T-helper 2 cell treated with Interferon-gamma antibody and Interleukin-4, amounts not matched to agents 5 μg/mL and 100 μg/mL, for 36 hours (primary cell): ENCODE results near the gene LIX1.

Source experiments
- DNase-seq: peaks from one replicate; pipeline ENCODE4 v3.0.0; 2021; ENCODE audit warnings: low spot score
- H3K27ac Mint-ChIP-seq: one replicate; pipeline ENCODE4 v1.8.0; 2021; ENCODE audit warnings: mild to moderate bottlenecking, mixed read lengths
- H3K27me3 Mint-ChIP-seq: one replicate; pipeline ENCODE4 v1.8.0; 2021; ENCODE audit warnings: low read depth, mixed read lengths
- H3K36me3 Mint-ChIP-seq: one replicate; pipeline ENCODE4 v1.8.0; 2021; ENCODE audit warnings: low read depth, mixed read lengths
- H3K4me1 Mint-ChIP-seq: one replicate; pipeline ENCODE4 v1.8.0; 2021; ENCODE audit warnings: low read depth, mixed read lengths
- H3K4me3 Mint-ChIP-seq: one replicate; pipeline ENCODE4 v1.8.0; 2022; ENCODE audit warnings: mild to moderate bottlenecking, moderate library complexity, mixed read lengths
- H3K9me3 Mint-ChIP-seq: one replicate; pipeline ENCODE4 v1.8.0; 2021; ENCODE audit warnings: mixed read lengths

LIX1 gene

GRCh38 chr5:97133101-97133500 lies 9.3 kb downstream of the LIX1 start:
- no peak for DNase-seq
- Mint-ChIP-seq H3K4me1 (peaks cover 25% of the 10 kb centered on the region), H3K4me3 (no peak overlapping the region), H3K27me3 (peaks cover 14% of the 10 kb centered on the region), H3K9me3 (no peaks in the 10 kb centered on the region), H3K27ac (no peak overlapping the region), H3K36me3 (no peaks in the 10 kb centered on the region)

DNA sequence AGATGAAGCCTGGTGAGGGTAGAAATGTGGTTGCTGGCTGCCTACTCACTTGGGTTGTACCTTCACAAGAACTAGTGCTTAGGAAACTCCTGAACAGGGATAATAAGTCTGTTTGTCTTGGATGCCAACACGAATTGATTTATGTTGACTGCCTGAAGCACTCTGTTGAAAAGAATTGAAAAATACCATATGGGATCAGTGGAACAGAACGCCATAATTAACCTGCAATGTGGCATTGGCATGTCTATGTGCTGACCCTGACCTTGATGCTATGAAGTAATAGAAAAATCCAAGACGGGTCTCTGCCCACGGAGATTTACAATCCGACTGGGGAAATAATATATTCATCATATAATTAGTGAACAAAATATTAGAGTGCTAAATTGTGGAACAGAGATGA lies 10.5 kb downstream of the LIX1 start:
- no peak overlapping the region for H3K4me3 Mint-ChIP-seq
- H3K4me1 Mint-ChIP-seq = peaks cover 23% of the 10 kb centered on the region
- peaks cover 19% of the 10 kb centered on the region for H3K27me3 Mint-ChIP-seq
- no peaks in the 10 kb centered on the region for H3K9me3 Mint-ChIP-seq
- H3K36me3 Mint-ChIP-seq = no peaks in the 10 kb centered on the region
- H3K27ac Mint-ChIP-seq = no peak overlapping the region
- DNase-seq = no peak

- Mint-ChIP-seq H3K36me3 (no peaks in the 10 kb centered on the region), H3K27me3 (peaks cover 20% of the 10 kb centered on the region), H3K27ac (no peak overlapping the region), H3K4me1 (peaks cover 19% of the 10 kb centered on the region), H3K4me3 (no peak overlapping the region), H3K9me3 (no peaks in the 10 kb centered on the region)
- DNase-seq = no peak
Observed at GRCh38 chr5:97131139-97131710, 11.2 kb downstream of the LIX1 start.

- DNase-seq = no peak
- Mint-ChIP-seq H3K27me3 (peaks cover 37% of the 10 kb centered on the region), H3K4me1 (peaks cover 6% of the 10 kb centered on the region), H3K27ac (no peak overlapping the region), H3K9me3 (no peaks in the 10 kb centered on the region), H3K36me3 (no peaks in the 10 kb centered on the region), H3K4me3 (no peak overlapping the region)
Observed at GRCh38 chr5:97127727-97128126, 14.7 kb downstream of the LIX1 start.

DNA sequence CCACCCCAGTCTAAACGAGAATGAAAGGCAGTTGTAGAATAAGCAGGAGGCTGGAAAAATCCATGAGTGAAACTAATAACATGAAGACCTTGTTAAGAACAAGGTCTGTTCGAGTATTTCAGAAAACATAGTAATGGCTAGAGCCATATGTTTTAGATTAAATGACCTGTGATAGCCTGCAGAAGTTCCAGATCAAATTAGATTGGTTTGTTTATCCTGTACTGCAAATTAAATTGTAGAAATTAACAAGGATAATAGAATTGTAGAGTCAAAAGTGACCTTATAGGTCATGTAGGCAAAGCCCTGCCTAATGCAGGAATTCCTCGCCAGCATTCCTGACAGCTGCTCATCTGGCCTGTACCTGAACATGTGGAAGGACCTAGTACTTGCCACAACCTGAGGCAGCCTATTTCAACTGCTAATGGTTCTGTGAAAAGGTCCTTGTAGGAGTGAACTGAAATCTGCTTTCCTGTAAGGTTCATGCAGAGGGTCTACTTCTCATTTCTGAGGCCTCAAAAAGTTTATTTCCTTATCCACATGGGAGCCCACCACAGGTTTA lies 17.2 kb downstream of the LIX1 start:
- no peaks in the 10 kb centered on the region for H3K36me3 Mint-ChIP-seq
- H3K9me3 Mint-ChIP-seq = no peaks in the 10 kb centered on the region
- DNase-seq = no peak
- H3K27me3 Mint-ChIP-seq = peaks cover 39% of the 10 kb centered on the region
- H3K4me1 Mint-ChIP-seq = peaks cover 6% of the 10 kb centered on the region
- no peak overlapping the region for H3K27ac Mint-ChIP-seq
- no peak overlapping the region for H3K4me3 Mint-ChIP-seq

DNA sequence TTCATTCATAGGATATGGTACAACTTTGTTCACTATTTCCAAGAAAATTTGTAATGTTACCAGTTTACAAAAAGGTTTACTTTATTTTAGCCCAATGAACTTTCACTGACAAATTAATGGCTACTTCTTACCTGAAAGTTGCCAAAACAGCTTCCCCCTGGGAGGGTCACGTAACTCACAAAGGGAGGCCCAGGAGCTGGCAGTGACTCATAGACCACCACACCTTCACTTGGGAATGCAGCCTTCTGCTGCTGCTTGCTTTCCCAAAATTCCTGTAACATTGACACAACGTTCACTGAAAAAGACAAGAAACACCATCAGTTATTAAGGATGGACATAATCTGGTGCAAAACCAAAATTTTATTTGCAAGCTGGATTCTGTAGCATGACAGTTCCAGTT lies 18.1 kb downstream of the LIX1 start:
- Mint-ChIP-seq H3K27me3 (peaks cover 44% of the 10 kb centered on the region), H3K27ac (no peak overlapping the region), H3K36me3 (no peaks in the 10 kb centered on the region), H3K4me1 (peaks cover 6% of the 10 kb centered on the region), H3K4me3 (no peak overlapping the region), H3K9me3 (no peaks in the 10 kb centered on the region)
- no peak for DNase-seq

DNA sequence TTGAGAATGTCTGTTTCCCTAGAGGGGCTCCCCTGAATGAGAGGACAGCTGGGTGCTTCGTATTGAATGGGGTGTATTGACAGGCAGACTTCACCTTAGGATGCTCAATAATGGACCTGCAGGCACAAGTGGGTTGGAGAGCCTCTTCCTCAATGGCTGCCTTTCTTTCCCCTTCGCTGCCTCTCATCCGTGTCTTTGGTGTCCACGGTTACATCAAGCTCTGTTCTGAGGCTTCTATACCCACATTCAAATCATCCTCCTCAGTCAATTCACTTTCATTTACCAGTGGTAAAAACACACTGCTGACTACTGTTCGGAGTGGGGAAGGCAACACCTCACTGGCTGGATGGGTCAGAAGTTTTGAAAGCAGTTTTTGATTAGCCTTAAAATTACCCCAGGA lies 20.6 kb downstream of the LIX1 start:
- H3K36me3 Mint-ChIP-seq = no peaks in the 10 kb centered on the region
- H3K4me3 Mint-ChIP-seq = no peak overlapping the region
- no peaks in the 10 kb centered on the region for H3K9me3 Mint-ChIP-seq
- peaks cover 33% of the 10 kb centered on the region for H3K27me3 Mint-ChIP-seq
- no peak for DNase-seq
- no peak overlapping the region for H3K27ac Mint-ChIP-seq
- no peaks in the 10 kb centered on the region for H3K4me1 Mint-ChIP-seq

- Mint-ChIP-seq H3K4me1 (no peaks in the 10 kb centered on the region), H3K27ac (no peak overlapping the region), H3K9me3 (no peaks in the 10 kb centered on the region), H3K36me3 (no peaks in the 10 kb centered on the region), H3K4me3 (no peak overlapping the region), H3K27me3 (peaks cover 29% of the 10 kb centered on the region)
- no peak for DNase-seq
Observed at GRCh38 chr5:97120195-97120594, 22.2 kb downstream of the LIX1 start.

DNA sequence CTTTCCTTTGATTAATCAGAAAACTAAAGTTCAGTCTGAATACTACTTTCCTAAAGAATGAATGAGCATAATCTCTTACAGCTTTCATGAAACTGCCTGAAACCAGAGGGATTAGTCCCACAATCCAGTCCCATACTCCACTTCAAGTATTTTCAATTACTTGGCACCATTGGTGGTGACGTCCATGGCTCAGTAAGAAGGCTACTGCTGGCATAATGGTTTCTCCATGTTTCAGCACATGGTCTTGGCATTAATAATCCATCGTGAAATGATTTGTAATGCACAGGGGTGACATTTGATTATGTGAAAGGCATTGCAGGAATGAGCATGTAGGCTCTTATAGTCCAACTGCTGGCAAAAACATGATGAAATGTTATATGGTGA lies 23.4 kb downstream of the LIX1 start:
- Mint-ChIP-seq H3K27ac (no peak overlapping the region), H3K4me1 (no peaks in the 10 kb centered on the region), H3K36me3 (no peaks in the 10 kb centered on the region), H3K27me3 (peaks cover 25% of the 10 kb centered on the region), H3K9me3 (no peaks in the 10 kb centered on the region), H3K4me3 (no peak overlapping the region)
- DNase-seq = no peak

GRCh38 chr5:97118261-97119006 lies 24.0 kb downstream of the LIX1 start:
- H3K4me1 Mint-ChIP-seq = no peaks in the 10 kb centered on the region
- H3K36me3 Mint-ChIP-seq = no peaks in the 10 kb centered on the region
- no peak overlapping the region for H3K27ac Mint-ChIP-seq
- no peaks in the 10 kb centered on the region for H3K9me3 Mint-ChIP-seq
- H3K27me3 Mint-ChIP-seq = peaks cover 21% of the 10 kb centered on the region
- no peak overlapping the region for H3K4me3 Mint-ChIP-seq
- no peak for DNase-seq

DNA sequence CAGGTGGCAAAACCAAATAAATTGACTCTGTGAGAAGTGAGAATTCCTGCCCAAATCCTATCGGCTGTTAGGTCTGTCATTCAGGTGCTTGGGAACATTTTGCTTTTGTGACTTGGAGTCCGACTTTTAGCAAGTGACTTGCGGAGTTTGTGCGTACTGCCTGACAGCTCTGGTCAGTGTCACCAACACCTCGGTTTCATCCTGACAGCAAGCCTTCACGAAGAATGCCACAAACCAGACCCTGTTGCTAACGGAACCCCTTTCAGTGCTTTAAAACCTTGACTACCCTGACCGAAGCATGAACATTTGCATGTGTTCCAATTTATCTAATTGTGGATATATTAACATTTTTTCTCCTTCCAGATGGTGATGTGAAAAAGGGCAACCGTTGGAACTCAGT lies 26.5 kb downstream of the LIX1 start:
- Mint-ChIP-seq H3K27me3 (peaks cover 12% of the 10 kb centered on the region), H3K4me3 (no peak overlapping the region), H3K27ac (no peak overlapping the region), H3K4me1 (no peaks in the 10 kb centered on the region), H3K9me3 (no peaks in the 10 kb centered on the region), H3K36me3 (no peaks in the 10 kb centered on the region)
- no peak for DNase-seq

GRCh38 chr5:97112230-97112629 lies 30.2 kb downstream of the LIX1 start:
- peaks cover 9% of the 10 kb centered on the region for H3K27me3 Mint-ChIP-seq
- H3K4me1 Mint-ChIP-seq = no peaks in the 10 kb centered on the region
- no peaks in the 10 kb centered on the region for H3K9me3 Mint-ChIP-seq
- H3K4me3 Mint-ChIP-seq = no peak overlapping the region
- no peak for DNase-seq
- no peak overlapping the region for H3K27ac Mint-ChIP-seq
- no peaks in the 10 kb centered on the region for H3K36me3 Mint-ChIP-seq

- Mint-ChIP-seq H3K9me3 (no peaks in the 10 kb centered on the region), H3K4me1 (no peaks in the 10 kb centered on the region), H3K27ac (no peak overlapping the region), H3K27me3 (peaks cover 11% of the 10 kb centered on the region), H3K36me3 (no peaks in the 10 kb centered on the region), H3K4me3 (no peak overlapping the region)
- no peak for DNase-seq
Observed at GRCh38 chr5:97111616-97112015, 30.8 kb downstream of the LIX1 start.

- no peak for DNase-seq
- Mint-ChIP-seq H3K36me3 (no peaks in the 10 kb centered on the region), H3K27me3 (peaks cover 16% of the 10 kb centered on the region), H3K27ac (no peak overlapping the region), H3K4me1 (no peaks in the 10 kb centered on the region), H3K9me3 (no peaks in the 10 kb centered on the region), H3K4me3 (no peak overlapping the region)
Observed at GRCh38 chr5:97111004-97111403, 31.4 kb downstream of the LIX1 start.

- H3K4me3 Mint-ChIP-seq = no peak overlapping the region
- no peak for DNase-seq
- H3K27me3 Mint-ChIP-seq = peaks cover 37% of the 10 kb centered on the region
- H3K27ac Mint-ChIP-seq = no peak overlapping the region
- no peaks in the 10 kb centered on the region for H3K9me3 Mint-ChIP-seq
- H3K4me1 Mint-ChIP-seq = no peaks in the 10 kb centered on the region
- no peaks in the 10 kb centered on the region for H3K36me3 Mint-ChIP-seq
Observed at GRCh38 chr5:97107318-97107717, 35.1 kb downstream of the LIX1 start.
